Ascending aorta (tissue), 2 donors: ENCODE results near the gene MIA2. TPM values are rescaled to one million over a fixed set of nuclear protein-coding genes. Genes with fewer than 3 reads are reported as not detected.
"Not testable (repeated sequence)": the region's sequence is repeated elsewhere in the genome, so short reads cannot be mapped to it uniquely, and the experiment has no call there.

Experiments used
- DNase-seq, 2 donors: peaks; one replicate each; pipeline ENCODE4 v3.0.0-alpha.2; 2019; ENCODE audit warnings: low spot score in 2 of 2
- H3K27ac ChIP-seq, 2 donors: fragments of 200-600 bp; sonication (generic); one replicate each; pipeline ENCODE4 v1.5.1; 2016 to 2017; ENCODE audit warnings: mild to moderate bottlenecking in 1 of 2
- H3K27me3 ChIP-seq: fragments of 200-600 bp; sonication (generic); one replicate; pipeline ENCODE4 v1.5.1; 2017
- H3K36me3 ChIP-seq, 2 donors: fragments of 200-600 bp; sonication (generic); one replicate each; pipeline ENCODE4 v1.5.1; 2016
- H3K4me1 ChIP-seq, 2 donors: fragments of 200-600 bp; sonication (generic); one replicate each; pipeline ENCODE4 v1.5.1; 2016 to 2017; ENCODE audit warnings: mild to moderate bottlenecking in 1 of 2
- H3K4me3 ChIP-seq, 2 donors: fragments of 200-600 bp; sonication (generic); one replicate each; pipeline ENCODE4 v1.5.1; 2016 to 2017; ENCODE audit warnings: mild to moderate bottlenecking in 1 of 2
- H3K9me3 ChIP-seq, 2 donors: fragments of 200-600 bp; sonication (generic); one replicate each; pipeline ENCODE4 v1.5.1; 2016
- intact Hi-C: fragments of 100-400 bp; cut with DNase I; formaldehyde crosslinking; loops from one replicate; pipeline ENCODE4 v1.15.1; 2023
- total RNA-seq: library from RNA; depleted of rRNA; stranded (reverse); fragments of >200 nt; gene quantifications from one replicate; pipeline ENCODE4 v1.1.0, GENCODE V29; 2016
- TF ChIP-seq, protein P1 (sequence below), 3 experiments: fragments of 200-600 bp in 2 of 3; fragments of 450-650 bp in 1 of 3; sonication (generic) in 2 of 3; IDR thresholded peaks; one replicate each; pipeline ENCODE4 v1.5.1; 2016 to 2019; ENCODE audit warnings: antibody characterized with exemption in 3 of 3, mild to moderate bottlenecking in 1 of 3, moderate library complexity in 1 of 3

Gene MIA2
- total RNA-seq, 1 donor from 2014 or later, result 14.4 TPM

DNA sequence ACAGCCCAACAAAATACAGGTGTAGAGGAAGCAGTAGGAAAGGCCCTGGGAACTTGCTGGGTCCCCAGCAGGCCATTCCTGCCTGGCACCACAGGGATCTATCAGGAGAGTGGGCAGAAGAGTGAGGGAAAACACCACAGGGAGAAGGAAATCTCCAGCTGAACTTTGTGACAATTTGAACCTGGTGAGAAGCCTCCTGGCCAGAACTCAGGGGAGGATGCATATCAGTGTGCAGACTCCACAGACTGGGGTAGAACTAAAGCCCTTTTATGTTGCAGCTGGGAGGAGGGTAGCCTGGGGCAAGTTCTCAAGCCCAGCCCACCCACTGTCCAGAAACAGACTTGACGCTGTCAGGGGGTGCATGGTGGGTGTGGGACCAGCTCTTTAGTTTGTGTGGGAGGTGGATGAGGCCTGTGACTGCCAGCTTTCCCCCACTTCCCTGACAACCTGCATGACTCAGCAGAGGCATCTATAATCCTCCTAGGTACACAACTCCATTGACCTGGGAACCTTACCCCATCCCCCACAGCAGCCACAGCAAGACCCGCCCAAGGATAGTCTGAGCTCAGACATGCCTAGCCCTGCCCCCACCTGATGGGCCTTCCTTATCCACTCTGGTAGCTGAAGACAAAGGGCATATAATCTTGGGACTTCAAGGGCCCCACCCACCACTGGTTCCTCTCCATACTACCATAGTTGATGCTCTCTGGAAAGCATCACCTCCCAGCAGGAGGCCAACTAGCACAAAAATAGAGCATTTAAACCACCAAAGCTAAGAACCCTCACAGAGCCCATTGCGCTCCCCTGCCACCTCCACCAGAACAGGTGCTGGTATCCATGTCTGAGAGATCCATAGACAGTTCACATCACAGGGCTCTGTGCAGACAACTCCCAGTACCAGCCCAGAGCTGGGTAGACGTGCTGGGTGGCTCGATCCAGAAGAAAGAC lies 29.8 kb upstream of the MIA2 start:
- Histone ChIP-seq H3K27ac (no peak overlapping the region), H3K4me1 (no peaks in the 10 kb centered on the region), H3K4me3 (no peak overlapping the region), H3K9me3 (no peaks in the 10 kb centered on the region), H3K36me3 (no peaks in the 10 kb centered on the region), H3K27me3 (no peaks in the 10 kb centered on the region)
- intact Hi-C loops, result no loop called here
- no peak for DNase-seq
- TF ChIP-seq, protein P1, sequence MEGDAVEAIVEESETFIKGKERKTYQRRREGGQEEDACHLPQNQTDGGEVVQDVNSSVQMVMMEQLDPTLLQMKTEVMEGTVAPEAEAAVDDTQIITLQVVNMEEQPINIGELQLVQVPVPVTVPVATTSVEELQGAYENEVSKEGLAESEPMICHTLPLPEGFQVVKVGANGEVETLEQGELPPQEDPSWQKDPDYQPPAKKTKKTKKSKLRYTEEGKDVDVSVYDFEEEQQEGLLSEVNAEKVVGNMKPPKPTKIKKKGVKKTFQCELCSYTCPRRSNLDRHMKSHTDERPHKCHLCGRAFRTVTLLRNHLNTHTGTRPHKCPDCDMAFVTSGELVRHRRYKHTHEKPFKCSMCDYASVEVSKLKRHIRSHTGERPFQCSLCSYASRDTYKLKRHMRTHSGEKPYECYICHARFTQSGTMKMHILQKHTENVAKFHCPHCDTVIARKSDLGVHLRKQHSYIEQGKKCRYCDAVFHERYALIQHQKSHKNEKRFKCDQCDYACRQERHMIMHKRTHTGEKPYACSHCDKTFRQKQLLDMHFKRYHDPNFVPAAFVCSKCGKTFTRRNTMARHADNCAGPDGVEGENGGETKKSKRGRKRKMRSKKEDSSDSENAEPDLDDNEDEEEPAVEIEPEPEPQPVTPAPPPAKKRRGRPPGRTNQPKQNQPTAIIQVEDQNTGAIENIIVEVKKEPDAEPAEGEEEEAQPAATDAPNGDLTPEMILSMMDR (IDR thresholded peaks at IDR 0.05), result no peak

DNA sequence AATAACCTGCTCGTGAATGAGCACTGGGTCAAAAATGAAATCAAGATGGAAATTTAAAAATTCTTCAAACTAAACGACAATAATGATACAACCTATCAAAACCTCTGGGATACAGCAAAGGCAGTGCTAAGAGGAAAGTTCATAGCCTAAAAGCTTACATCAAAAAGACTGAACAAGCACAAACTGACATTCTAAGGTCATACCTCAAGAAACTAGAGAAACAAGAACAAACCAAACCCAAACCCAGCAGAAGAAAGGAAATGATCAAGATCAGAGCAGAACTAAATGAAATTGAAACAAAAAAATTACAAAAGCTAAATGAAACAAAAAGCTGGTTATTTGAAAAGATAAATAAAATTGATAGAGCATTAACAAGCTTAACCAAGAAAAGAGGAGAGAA lies 26.3 kb upstream of the MIA2 start:
- intact Hi-C loops, H3K9me3 ChIP-seq, H3K27ac ChIP-seq, H3K4me3 ChIP-seq, H3K36me3 ChIP-seq, H3K27me3 ChIP-seq, H3K4me1 ChIP-seq, DNase-seq: not testable (repeated sequence)

DNA sequence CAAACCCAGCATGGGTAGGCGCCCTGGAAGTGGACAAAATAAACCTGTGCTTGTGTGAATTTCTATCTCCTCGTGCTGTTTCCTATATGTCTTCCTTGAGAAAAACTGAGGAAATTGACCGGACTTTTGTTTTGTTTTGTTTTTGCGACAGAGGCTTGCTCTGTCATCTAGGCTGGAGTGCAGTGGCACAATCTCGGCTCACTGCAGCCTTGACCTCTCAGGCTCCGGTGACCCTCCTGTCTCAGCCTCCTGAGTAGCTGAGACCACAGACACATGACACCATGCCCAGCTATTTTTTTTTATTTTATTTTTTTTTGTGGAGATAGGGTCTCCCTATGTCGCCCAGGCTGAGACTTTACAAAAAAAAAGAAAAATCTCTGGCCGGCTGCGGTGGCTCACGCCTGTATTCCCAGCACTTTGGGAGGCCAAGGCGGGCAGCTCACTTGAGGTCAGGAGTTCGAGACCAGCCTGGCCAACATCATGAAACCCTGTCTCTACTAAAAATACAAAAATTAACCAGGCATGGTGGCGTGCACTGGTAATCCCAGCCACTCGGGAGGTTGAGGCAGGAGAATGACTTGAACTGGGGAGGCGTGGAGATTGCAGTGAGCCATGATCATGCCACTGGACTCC lies 22.5 kb upstream of the MIA2 start:
- no peaks in the 10 kb centered on the region for H3K36me3 ChIP-seq
- no peak for DNase-seq
- intact Hi-C loops, result no loop called here
- H3K27me3 ChIP-seq, result no peaks in the 10 kb centered on the region
- H3K27ac ChIP-seq, result no peak overlapping the region
- no peaks in the 10 kb centered on the region for H3K9me3 ChIP-seq
- no peaks in the 10 kb centered on the region for H3K4me1 ChIP-seq
- no peak overlapping the region for H3K4me3 ChIP-seq
- TF ChIP-seq, protein P1 (IDR thresholded peaks at IDR 0.05), result no peak

DNA sequence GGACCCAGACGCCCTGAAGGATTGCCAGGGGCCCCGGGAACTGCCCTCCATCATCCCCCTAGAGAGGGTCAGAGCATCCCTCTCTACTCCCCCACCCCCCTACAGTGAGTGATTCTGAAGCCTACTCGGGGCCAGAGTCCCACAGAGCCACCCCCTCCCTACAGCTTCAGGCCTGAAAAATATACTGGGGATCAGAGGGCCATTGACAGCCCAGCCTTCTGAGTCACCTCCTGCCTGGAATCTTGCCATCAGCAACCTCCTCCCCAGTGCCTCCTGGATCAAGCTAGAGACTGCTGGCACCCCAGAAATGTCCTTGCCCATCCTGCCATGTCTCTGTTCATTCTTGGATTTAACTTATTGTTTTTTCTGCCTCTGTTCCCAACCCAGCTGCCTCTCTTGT lies 21.7 kb upstream of the MIA2 start:
- DNase-seq, result no peak
- H3K27me3 ChIP-seq, result no peaks in the 10 kb centered on the region
- intact Hi-C loops, result no loop called here

DNA sequence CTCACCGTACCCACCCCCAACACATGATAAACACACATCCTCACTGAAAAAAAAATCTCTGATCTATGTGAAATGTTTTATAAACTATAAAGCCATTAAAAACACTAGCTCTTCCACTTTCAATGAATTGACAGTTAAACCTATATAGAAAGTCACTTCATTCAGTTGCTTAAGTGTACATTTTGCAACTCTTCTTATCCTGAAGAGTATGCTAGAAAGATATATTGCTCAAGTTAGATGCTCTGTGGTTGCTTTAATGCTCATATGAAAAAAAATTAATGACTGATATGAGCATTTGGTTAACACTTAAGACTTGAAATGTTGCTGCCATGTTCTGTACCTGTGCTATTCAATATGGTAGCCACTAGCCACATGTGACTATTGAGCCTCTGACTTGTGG lies 21.0 kb upstream of the MIA2 start:
- DNase-seq, result no peak

More for the DNA sequence above, 21.7 kb upstream of the MIA2 start:
- no peaks in the 10 kb centered on the region for H3K4me1 ChIP-seq
- TF ChIP-seq, protein P1 (IDR thresholded peaks at IDR 0.05), result no peak
- H3K4me3 ChIP-seq, result no peak overlapping the region
- no peaks in the 10 kb centered on the region for H3K9me3 ChIP-seq
- no peaks in the 10 kb centered on the region for H3K36me3 ChIP-seq
- no peak overlapping the region for H3K27ac ChIP-seq

More for the DNA sequence above, 21.0 kb upstream of the MIA2 start:
- intact Hi-C loops, result no loop called here
- Histone ChIP-seq H3K4me1 (no peaks in the 10 kb centered on the region), H3K4me3 (no peak overlapping the region), H3K27ac (no peak overlapping the region), H3K27me3 (no peaks in the 10 kb centered on the region), H3K9me3 (no peaks in the 10 kb centered on the region), H3K36me3 (no peaks in the 10 kb centered on the region)
- TF ChIP-seq, protein P1 (IDR thresholded peaks at IDR 0.05), result no peak
